NCI-H1694 treated with DMSO at 0.1 percent for 48 hours (cell line): ENCODE results near the gene CENPN.

Experiments
- DNase-seq: peaks from one replicate; lab custom pipeline; 2025; lab: John Stamatoyannopoulos, UW

CENPN gene

GRCh38 chr16:81006813-81007695, at the start of gene CENPN, which contains the start of gene CMC2:
CENPN (plus strand) TSS chr16:81007214; CDS start chr16:81011940, 4,726 bp downstream.
CMC2 (minus strand) TSS chr16:81006885; CDS start chr16:80997394, 9,491 bp downstream.
- DNase-seq, result peak; percentile 82

GRCh38 chr16:80958284-80958683, 48.7 kb upstream of the CENPN start:
- no peak for DNase-seq

GRCh38 chr16:80962879-80963278, 44.1 kb upstream of the CENPN start:
- DNase-seq, result no peak

GRCh38 chr16:80964351-80964750, 42.7 kb upstream of the CENPN start:
- no peak for DNase-seq

GRCh38 chr16:80966617-80967016, 40.4 kb upstream of the CENPN start:
- DNase-seq, result no peak

GRCh38 chr16:80968386-80969113, 38.5 kb upstream of the CENPN start:
- DNase-seq, result no peak

GRCh38 chr16:80969114-80969484, 37.9 kb upstream of the CENPN start:
- DNase-seq, result no peak

- no peak for DNase-seq
Observed at GRCh38 chr16:80971819-80972218, 35.2 kb upstream of the CENPN start.

GRCh38 chr16:80972611-80973010, 34.4 kb upstream of the CENPN start:
- no peak for DNase-seq

- no peak for DNase-seq
Observed at GRCh38 chr16:80973991-80974390, 33.0 kb upstream of the CENPN start.

- DNase-seq, result no peak
Observed at GRCh38 chr16:80974649-80975376, 32.2 kb upstream of the CENPN start.

GRCh38 chr16:80976946-80977345, 30.1 kb upstream of the CENPN start:
- no peak for DNase-seq

- DNase-seq, result no peak
Observed at GRCh38 chr16:80981103-80981502, 25.9 kb upstream of the CENPN start.

GRCh38 chr16:80982646-80983045, 24.4 kb upstream of the CENPN start:
- no peak for DNase-seq

GRCh38 chr16:80984124-80984892, 22.7 kb upstream of the CENPN start:
- DNase-seq, result no peak

- DNase-seq, result no peak
Observed at GRCh38 chr16:80985611-80986010, 21.4 kb upstream of the CENPN start.

GRCh38 chr16:80986557-80986956, 20.5 kb upstream of the CENPN start:
- no peak for DNase-seq

- DNase-seq, result no peak
Observed at GRCh38 chr16:80988756-80989155, 18.3 kb upstream of the CENPN start.

- DNase-seq, result no peak
Observed at GRCh38 chr16:80989801-80990200, 17.2 kb upstream of the CENPN start.

- DNase-seq, result no peak
Observed at GRCh38 chr16:80990577-80990976, 16.4 kb upstream of the CENPN start.

- no peak for DNase-seq
Observed at GRCh38 chr16:80990978-80991377, 16.0 kb upstream of the CENPN start.
